HCT116 (cell line): ENCODE measurements around the gene CACNB3. TPM values are rescaled to one million over a fixed set of nuclear protein-coding genes. Genes with fewer than 3 reads are reported as not detected.

ENCODE experiments used
- ATAC-seq: fragments of 200-7000 bp; cut with Tn5 transposase; 2 replicates; pipeline ENCODE4 v1.9.1; 2020; ENCODE audit warnings: mild to moderate bottlenecking, moderate library complexity
- BruUV-seq: library from RNA; stranded (reverse); fragments of 400-500 nt; replicated peaks from 2 replicates; lab custom pipeline; 2021; lab: Mats Ljungman, UMichigan
- CTCF ChIA-PET: fragments of 300-600 bp; sonication (Branson Sonifier 250); formaldehyde crosslinking; loops from one replicate; lab custom pipeline; 2021; ENCODE audit warnings: antibody characterized with exemption; lab: Charles Lee
- POLR2A ChIA-PET: fragments of 300-600, 350-600 bp; sonication (Branson Sonifier 250); formaldehyde crosslinking; loops from one replicate; lab custom pipeline; 2021; ENCODE audit warnings: antibody characterized with exemption; lab: Charles Lee
- RAD21 ChIA-PET, 2 experiments: fragments of 300-600 bp; sonication (Branson Sonifier 250); formaldehyde crosslinking; loops; one replicate each; lab custom pipeline; 2023; ENCODE audit warnings: low total read pairs in 2 of 2; ENCODE audit not compliant: uncharacterized antibody in 2 of 2, unreplicated experiment in 2 of 2, low non-redundant PET in 1 of 2; lab: Charles Lee
- DNase-seq: peaks from one replicate; pipeline ENCODE4 v3.0.0-alpha.2; 2010; ENCODE audit warnings: low read depth, low spot score
- H2AFZ ChIP-seq: fragments of 200-600 bp; shearing (Covaris generic), sonication (generic); 2 replicates; pipeline ENCODE4 v1.6.1; 2017; ENCODE audit warnings: low read depth, mixed run types, mixed read lengths, antibody characterized with exemption, low read length; ENCODE audit not compliant: poor library complexity, severe bottlenecking
- H3K27ac ChIP-seq: 2 replicates; pipeline ENCODE4 v1.5.1; 2012; ENCODE audit warnings: low read depth, low read length
- H3K27me3 ChIP-seq: fragments of 200-600 bp; sonication (generic); 2 replicates; pipeline ENCODE4 v1.6.1; 2016; ENCODE audit warnings: mixed run types, low read length, mixed read lengths; ENCODE audit not compliant: insufficient read depth
- H3K36me3 ChIP-seq, 2 experiments: fragments of 200-500 bp in 1 of 2; fragments of 200-600 bp in 1 of 2; sonication (Bioruptor generic) in 1 of 2; sonication (generic) in 1 of 2; 2 replicates each; pipeline versions ENCODE4 v1.5.1 to v1.6.1; 2014 to 2016; ENCODE audit warnings: low read length in 2 of 2, inconsistent platforms in 1 of 2, mixed read lengths in 1 of 2, mixed run types in 1 of 2; ENCODE audit not compliant: insufficient read depth in 2 of 2, control insufficient read depth in 1 of 2
- H3K4me1 ChIP-seq, 2 experiments: fragments of 200-600 bp in 1 of 2; sonication (generic) in 1 of 2; 2 replicates each; pipeline versions ENCODE4 v1.5.1 to v1.6.1; 2012 to 2017; ENCODE audit warnings: low read length in 2 of 2, inconsistent platforms in 1 of 2, mild to moderate bottlenecking in 1 of 2, mixed read lengths in 1 of 2, mixed run types in 1 of 2, moderate library complexity in 1 of 2; ENCODE audit not compliant: insufficient read depth in 2 of 2, control insufficient read depth in 1 of 2
- H3K4me2 ChIP-seq: fragments of 200-600 bp; sonication (generic); 2 replicates; pipeline ENCODE4 v1.6.1; 2017; ENCODE audit warnings: mixed run types, low read length, mixed read lengths
- H3K4me3 ChIP-seq, 2 experiments: fragments of 200-600 bp in 1 of 2; sonication (generic) in 1 of 2; replicated peaks in 1 of 2; 2 replicates each; pipeline ENCODE4 v1.5.1; 2011 to 2016; ENCODE audit warnings: low read length in 2 of 2, control low read depth in 1 of 2, low read depth in 1 of 2, mild to moderate bottlenecking in 1 of 2, mixed read lengths in 1 of 2, mixed run types in 1 of 2
- H3K79me2 ChIP-seq: fragments of 200-600 bp; sonication (generic); 2 replicates; pipeline ENCODE4 v1.6.1; 2017; ENCODE audit warnings: mild to moderate bottlenecking, mixed run types, low read length, moderate library complexity, mixed read lengths; ENCODE audit not compliant: insufficient read depth
- H3K9ac ChIP-seq: fragments of 200-600 bp; sonication (generic); 2 replicates; pipeline ENCODE4 v1.6.1; 2016; ENCODE audit warnings: low read length, mixed read lengths
- H3K9me2 ChIP-seq: fragments of 200-600 bp; sonication (generic), shearing (Covaris generic); 2 replicates; pipeline ENCODE4 v1.6.1; 2017; ENCODE audit warnings: mixed run types, mild to moderate bottlenecking, moderate library complexity; ENCODE audit not compliant: insufficient read depth
- H3K9me3 ChIP-seq, 2 experiments: fragments of 200-500 bp in 1 of 2; fragments of 200-600 bp in 1 of 2; sonication (Bioruptor generic) in 1 of 2; sonication (generic) in 1 of 2; 2 replicates each; pipeline ENCODE4 v1.6.1; 2014 to 2017; ENCODE audit warnings: low read length in 2 of 2, mixed read lengths in 2 of 2, inconsistent platforms in 1 of 2, low read depth in 1 of 2, mild to moderate bottlenecking in 1 of 2, mixed run types in 1 of 2, moderate library complexity in 1 of 2; ENCODE audit not compliant: control insufficient read depth in 1 of 2, insufficient read depth in 1 of 2
- H4K20me1 ChIP-seq: fragments of 200-600 bp; sonication (generic), shearing (Covaris generic); 2 replicates; pipeline ENCODE4 v1.6.1; 2017; ENCODE audit warnings: mixed run types, mild to moderate bottlenecking, moderate library complexity; ENCODE audit not compliant: insufficient read depth
- CEBPB ChIP-seq: IDR thresholded peaks from 2 replicates; pipeline ENCODE4 v1.6.1; 2012; ENCODE audit warnings: low read depth
- EZH2 ChIP-seq: fragments of 200-600 bp; sonication (generic); IDR thresholded peaks from 2 replicates; pipeline ENCODE4 v1.6.1; 2017; ENCODE audit warnings: antibody characterized with exemption, mixed run types
- POLR2A ChIP-seq: IDR thresholded peaks from 2 replicates; pipeline ENCODE4 v1.7.0; 2011; ENCODE audit warnings: borderline replicate concordance; ENCODE audit not compliant: insufficient read depth, insufficient read length; ENCODE audit errors: extremely low read depth
- POLR2AphosphoS5 ChIP-seq: IDR thresholded peaks from 2 replicates; pipeline ENCODE4 v1.6.1; 2011; ENCODE audit warnings: mild to moderate bottlenecking, low read depth, low read length, moderate library complexity
- SP1 ChIP-seq: IDR thresholded peaks from 2 replicates; pipeline ENCODE4 v1.6.1; 2012; ENCODE audit warnings: low read depth
- TCF7L2 ChIP-seq: IDR thresholded peaks from 2 replicates; pipeline ENCODE4 v1.7.0; 2011; ENCODE audit warnings: borderline replicate concordance, inconsistent platforms; ENCODE audit not compliant: insufficient read depth, insufficient read length; ENCODE audit errors: extremely low read depth
- YY1 ChIP-seq: IDR thresholded peaks from 2 replicates; pipeline ENCODE4 v1.6.1; 2011; ENCODE audit warnings: low read length, low read depth, moderate library complexity, mild to moderate bottlenecking; ENCODE audit not compliant: insufficient replicate concordance; ENCODE audit errors: extremely low read depth
- ZFX ChIP-seq: fragments of 450-650 bp; IDR thresholded peaks from 2 replicates; pipeline ENCODE4 v1.6.1; 2017
- ZNF274 ChIP-seq: fragments of 200-500 bp; sonication (Bioruptor generic); IDR thresholded peaks from 2 replicates; pipeline ENCODE4 v1.6.1; 2014; ENCODE audit warnings: mild to moderate bottlenecking, low read depth, low read length, inconsistent platforms
- intact Hi-C: fragments of 100-400 bp; cut with micrococcal nuclease; formaldehyde crosslinking; loops from 2 replicates; pipeline ENCODE4 v1.10.0; 2022
- total RNA-seq: library from RNA; stranded (reverse); gene quantifications from one replicate; pipeline ENCODE4 v1.2.1, GENCODE V29; 2021; ENCODE audit not compliant: unreplicated experiment
- TF ChIP-seq, protein P1 (sequence below): IDR thresholded peaks from 2 replicates; pipeline ENCODE4 v1.6.1; 2012; ENCODE audit warnings: low read depth
- TF ChIP-seq, protein P2 (sequence below): IDR thresholded peaks from 2 replicates; pipeline ENCODE4 v1.6.1; 2011; ENCODE audit warnings: mild to moderate bottlenecking, low read length, moderate library complexity; ENCODE audit not compliant: insufficient replicate concordance; ENCODE audit errors: extremely low read depth
- TF ChIP-seq, protein P3 (sequence below): IDR thresholded peaks from 2 replicates; pipeline ENCODE4 v1.6.1; 2012

The CACNB3 gene
- total RNA-seq, 1 experiment from 2014 or later: 22.0 TPM

DNA sequence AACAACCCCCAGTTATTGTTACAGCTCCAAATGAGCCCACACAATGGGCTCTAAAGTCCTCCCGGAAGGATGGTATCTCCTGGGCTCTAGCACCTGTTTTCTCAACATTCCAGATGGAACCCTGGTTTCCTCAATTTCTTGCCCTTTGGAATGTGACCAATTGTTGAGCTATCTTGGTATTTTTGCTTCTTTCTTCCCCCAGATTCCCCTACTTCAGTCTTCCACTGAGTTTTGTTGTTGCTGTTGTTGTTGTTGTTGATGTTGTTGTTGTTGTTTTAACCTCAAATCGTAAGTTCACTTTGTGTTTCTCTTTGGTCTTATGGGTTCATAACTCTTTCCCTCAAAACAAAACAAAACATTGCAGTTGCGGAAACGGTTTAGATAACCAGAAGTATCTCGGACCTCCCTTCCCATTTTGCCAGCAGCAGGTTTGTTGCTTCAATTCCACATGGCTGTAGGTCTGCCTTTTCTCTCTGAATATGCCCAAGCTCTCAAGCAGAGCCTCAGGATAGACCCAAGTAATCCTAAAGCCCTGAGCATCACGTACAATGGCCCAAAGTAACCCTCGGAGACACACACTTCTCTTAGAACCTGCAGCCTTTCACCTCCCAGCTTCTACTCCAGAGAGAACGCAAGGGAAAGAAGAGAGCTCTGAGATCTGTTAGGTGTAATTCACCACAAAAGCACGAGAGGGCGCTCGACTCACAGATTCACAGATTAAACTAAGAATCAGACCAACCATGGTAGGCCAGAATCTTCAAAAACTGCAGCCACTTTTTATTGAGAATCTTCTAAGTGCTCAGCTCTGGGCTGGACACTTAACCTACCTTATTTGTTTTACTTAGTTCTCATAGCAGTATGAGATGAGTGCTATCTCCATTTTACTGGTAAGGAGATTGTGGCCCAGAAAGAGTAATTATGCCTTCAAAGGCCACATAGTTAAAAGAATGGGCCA is 34.7 kb downstream of the CACNB3 start (continued):
- TF ChIP-seq, protein P1, sequence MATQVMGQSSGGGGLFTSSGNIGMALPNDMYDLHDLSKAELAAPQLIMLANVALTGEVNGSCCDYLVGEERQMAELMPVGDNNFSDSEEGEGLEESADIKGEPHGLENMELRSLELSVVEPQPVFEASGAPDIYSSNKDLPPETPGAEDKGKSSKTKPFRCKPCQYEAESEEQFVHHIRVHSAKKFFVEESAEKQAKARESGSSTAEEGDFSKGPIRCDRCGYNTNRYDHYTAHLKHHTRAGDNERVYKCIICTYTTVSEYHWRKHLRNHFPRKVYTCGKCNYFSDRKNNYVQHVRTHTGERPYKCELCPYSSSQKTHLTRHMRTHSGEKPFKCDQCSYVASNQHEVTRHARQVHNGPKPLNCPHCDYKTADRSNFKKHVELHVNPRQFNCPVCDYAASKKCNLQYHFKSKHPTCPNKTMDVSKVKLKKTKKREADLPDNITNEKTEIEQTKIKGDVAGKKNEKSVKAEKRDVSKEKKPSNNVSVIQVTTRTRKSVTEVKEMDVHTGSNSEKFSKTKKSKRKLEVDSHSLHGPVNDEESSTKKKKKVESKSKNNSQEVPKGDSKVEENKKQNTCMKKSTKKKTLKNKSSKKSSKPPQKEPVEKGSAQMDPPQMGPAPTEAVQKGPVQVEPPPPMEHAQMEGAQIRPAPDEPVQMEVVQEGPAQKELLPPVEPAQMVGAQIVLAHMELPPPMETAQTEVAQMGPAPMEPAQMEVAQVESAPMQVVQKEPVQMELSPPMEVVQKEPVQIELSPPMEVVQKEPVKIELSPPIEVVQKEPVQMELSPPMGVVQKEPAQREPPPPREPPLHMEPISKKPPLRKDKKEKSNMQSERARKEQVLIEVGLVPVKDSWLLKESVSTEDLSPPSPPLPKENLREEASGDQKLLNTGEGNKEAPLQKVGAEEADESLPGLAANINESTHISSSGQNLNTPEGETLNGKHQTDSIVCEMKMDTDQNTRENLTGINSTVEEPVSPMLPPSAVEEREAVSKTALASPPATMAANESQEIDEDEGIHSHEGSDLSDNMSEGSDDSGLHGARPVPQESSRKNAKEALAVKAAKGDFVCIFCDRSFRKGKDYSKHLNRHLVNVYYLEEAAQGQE: no peak

DNA sequence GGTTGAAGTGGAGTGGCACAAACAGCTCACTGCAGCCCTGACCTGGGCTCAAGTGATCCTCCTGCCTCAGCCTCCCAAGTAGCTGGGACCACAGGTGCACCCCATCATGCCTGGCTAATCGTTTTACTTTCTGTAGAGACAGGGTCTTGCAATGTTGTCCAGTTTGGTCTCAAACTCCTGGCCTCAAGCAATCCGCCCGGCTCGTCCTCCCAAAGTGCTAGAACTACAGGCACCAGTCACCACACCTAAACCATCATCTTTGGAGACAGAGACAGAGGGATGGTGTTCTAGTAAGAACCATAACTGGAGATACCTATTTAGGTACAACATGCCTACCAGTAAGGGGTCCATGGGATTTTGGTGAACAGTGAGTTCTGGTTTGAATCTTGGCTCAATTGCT is 36.2 kb downstream of the CACNB3 start:
- no peak for ATAC-seq
- H3K4me1 ChIP-seq: peaks cover 10 to 15% of the 10 kb centered on the region in 2 experiments; a peak in 3 of 4 replicates
- CTCF ChIA-PET: interaction anchor here (2.0 to 5.5 kb wide), 4 partner anchors 13 to 133 kb away, joined by 11 to 80 read pairs (median 36); partner anchors contain the start of gene WNT1
- no peak overlapping the region for H3K4me2 ChIP-seq
- no peak for TF ChIP-seq POLR2AphosphoS5
- TF ChIP-seq SP1: no peak
- no peak for TF ChIP-seq ZFX
- no peak for TF ChIP-seq POLR2A
- TF ChIP-seq YY1: no peak
- no peak for TF ChIP-seq EZH2
- TF ChIP-seq, protein P2, sequence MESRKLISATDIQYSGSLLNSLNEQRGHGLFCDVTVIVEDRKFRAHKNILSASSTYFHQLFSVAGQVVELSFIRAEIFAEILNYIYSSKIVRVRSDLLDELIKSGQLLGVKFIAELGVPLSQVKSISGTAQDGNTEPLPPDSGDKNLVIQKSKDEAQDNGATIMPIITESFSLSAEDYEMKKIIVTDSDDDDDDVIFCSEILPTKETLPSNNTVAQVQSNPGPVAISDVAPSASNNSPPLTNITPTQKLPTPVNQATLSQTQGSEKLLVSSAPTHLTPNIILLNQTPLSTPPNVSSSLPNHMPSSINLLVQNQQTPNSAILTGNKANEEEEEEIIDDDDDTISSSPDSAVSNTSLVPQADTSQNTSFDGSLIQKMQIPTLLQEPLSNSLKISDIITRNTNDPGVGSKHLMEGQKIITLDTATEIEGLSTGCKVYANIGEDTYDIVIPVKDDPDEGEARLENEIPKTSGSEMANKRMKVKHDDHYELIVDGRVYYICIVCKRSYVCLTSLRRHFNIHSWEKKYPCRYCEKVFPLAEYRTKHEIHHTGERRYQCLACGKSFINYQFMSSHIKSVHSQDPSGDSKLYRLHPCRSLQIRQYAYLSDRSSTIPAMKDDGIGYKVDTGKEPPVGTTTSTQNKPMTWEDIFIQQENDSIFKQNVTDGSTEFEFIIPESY: no peak
- TF ChIP-seq ZNF274: no peak
- no peak for TF ChIP-seq TCF7L2
- no peak for TF ChIP-seq CEBPB
- TF ChIP-seq, protein P3, sequence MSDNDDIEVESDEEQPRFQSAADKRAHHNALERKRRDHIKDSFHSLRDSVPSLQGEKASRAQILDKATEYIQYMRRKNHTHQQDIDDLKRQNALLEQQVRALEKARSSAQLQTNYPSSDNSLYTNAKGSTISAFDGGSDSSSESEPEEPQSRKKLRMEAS: no peak
- no peak for DNase-seq
- RAD21 ChIA-PET: no interaction called here
- no TSS peak for BruUV-seq
- peaks cover 2 to 3% of the 10 kb centered on the region in 2 experiments; a peak in 1 of 4 replicates for H3K36me3 ChIP-seq
- H3K27me3 ChIP-seq: no peaks in the 10 kb centered on the region
- POLR2A ChIA-PET: interaction anchor here (4.2 kb wide), 1 partner anchor 12 kb away, joined by 28 read pairs; the partner anchor contains the start of gene RND1
- no peaks in the 10 kb centered on the region for H3K9me2 ChIP-seq
- intact Hi-C loops: no loop called here
- no peak overlapping the region for H2AFZ ChIP-seq
- H3K27ac ChIP-seq: no peak overlapping the region
- no peaks in the 10 kb centered on the region for H3K9me3 ChIP-seq
- H3K4me3 ChIP-seq: no peak overlapping the region
- H4K20me1 ChIP-seq: no peaks in the 10 kb centered on the region
- H3K79me2 ChIP-seq: peaks cover 25% of the 10 kb centered on the region
- H3K9ac ChIP-seq: no peak overlapping the region
